K562 (cell line): ENCODE results near the gene INTS12.

Experiments
- CTCF ChIP-seq, 3 experiments: IDR thresholded peaks in 2 of 3; conservative IDR thresholded peaks in 1 of 3; 2 replicates each; pipeline ENCODE4 v1.5.1; 2011 to 2012; ENCODE audit warnings: low read length in 3 of 3, mild to moderate bottlenecking in 3 of 3, control low read depth in 2 of 3, improper control_type of control experiment in 1 of 3, inconsistent platforms in 1 of 3, low read depth in 1 of 3, mixed read lengths in 1 of 3, moderate library complexity in 1 of 3; ENCODE audit not compliant: insufficient read depth in 2 of 3
- POLR2AphosphoS5 ChIP-seq: IDR thresholded peaks from 2 replicates; pipeline ENCODE4 v1.6.1; 2011; ENCODE audit warnings: mild to moderate bottlenecking, low read depth, low read length, moderate library complexity; ENCODE audit not compliant: control insufficient read depth, insufficient read depth

GRCh38 chr4:105677709-105678108 lies 30.8 kb downstream of the INTS12 start:
- TF ChIP-seq CTCF (IDR thresholded peaks at IDR 0.05 in 2 of 3, conservative IDR thresholded peaks at IDR 0.05 in 1 of 3; ENCODE audit: insufficient read depth in 2 of 3, low read depth in 1 of 3, low read length in 3 of 3) = no peak
- TF ChIP-seq POLR2AphosphoS5 = no peak
